Subcutaneous adipose tissue (tissue), 4 donors: ENCODE results near the gene PMM2. TPM values are rescaled to one million over a fixed set of nuclear protein-coding genes. Genes with fewer than 3 reads are reported as not detected.

ENCODE experiments used
- total RNA-seq, 4 donors: library from RNA; depleted of rRNA; stranded (reverse); fragments of >200 nt; gene quantifications; one replicate each; pipeline ENCODE4 v1.1.0, GENCODE V29; 2016
- TF ChIP-seq, protein P1 (sequence below): fragments of 450-650 bp; IDR thresholded peaks from one replicate; pipeline ENCODE4 v1.5.1; 2016; ENCODE audit warnings: low read depth, mild to moderate bottlenecking, control low read depth, antibody characterized with exemption, moderate library complexity

The PMM2 gene
- total RNA-seq, 4 donors from 2014 or later: 25.2 to 46.3 (median 42.4) TPM

DNA sequence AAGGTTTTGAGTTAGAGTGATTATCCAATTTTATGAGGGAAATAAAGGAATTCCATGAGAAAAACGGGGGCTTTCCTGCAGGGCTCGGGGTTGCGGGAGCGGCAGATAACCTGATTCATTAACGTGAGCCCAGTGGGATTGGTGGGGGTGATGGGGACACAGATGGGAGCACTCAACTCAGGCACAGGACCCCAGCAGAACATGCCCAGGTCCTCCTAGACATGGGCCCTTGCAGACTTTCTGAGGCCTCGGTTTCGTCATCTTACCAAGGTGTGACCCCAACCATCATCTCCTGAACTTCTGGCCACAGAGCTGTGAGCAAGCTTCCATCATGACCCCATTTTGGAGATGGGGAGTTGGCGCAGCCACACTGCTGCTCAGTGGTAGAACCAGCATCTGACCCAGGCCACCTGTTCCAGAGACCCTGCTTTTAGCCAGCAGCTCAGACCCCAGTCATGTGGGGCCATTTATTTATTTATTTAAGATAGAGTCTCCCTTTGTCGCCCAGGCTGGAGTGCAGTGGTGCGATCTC lies 48.8 kb downstream of the PMM2 start:
- TF ChIP-seq, protein P1, sequence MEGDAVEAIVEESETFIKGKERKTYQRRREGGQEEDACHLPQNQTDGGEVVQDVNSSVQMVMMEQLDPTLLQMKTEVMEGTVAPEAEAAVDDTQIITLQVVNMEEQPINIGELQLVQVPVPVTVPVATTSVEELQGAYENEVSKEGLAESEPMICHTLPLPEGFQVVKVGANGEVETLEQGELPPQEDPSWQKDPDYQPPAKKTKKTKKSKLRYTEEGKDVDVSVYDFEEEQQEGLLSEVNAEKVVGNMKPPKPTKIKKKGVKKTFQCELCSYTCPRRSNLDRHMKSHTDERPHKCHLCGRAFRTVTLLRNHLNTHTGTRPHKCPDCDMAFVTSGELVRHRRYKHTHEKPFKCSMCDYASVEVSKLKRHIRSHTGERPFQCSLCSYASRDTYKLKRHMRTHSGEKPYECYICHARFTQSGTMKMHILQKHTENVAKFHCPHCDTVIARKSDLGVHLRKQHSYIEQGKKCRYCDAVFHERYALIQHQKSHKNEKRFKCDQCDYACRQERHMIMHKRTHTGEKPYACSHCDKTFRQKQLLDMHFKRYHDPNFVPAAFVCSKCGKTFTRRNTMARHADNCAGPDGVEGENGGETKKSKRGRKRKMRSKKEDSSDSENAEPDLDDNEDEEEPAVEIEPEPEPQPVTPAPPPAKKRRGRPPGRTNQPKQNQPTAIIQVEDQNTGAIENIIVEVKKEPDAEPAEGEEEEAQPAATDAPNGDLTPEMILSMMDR: no peak

GRCh38 chr16:8847145-8847544 lies 49.5 kb downstream of the PMM2 start:
- TF ChIP-seq, protein P1: no peak

- TF ChIP-seq, protein P1: no peak
Measured at GRCh38 chr16:8847623-8848022, 50.0 kb downstream of the PMM2 start.

GRCh38 chr16:8848231-8848938 lies 50.7 kb downstream of the PMM2 start:
- TF ChIP-seq, protein P1: no peak

GRCh38 chr16:8848939-8849391 lies 51.3 kb downstream of the PMM2 start:
- TF ChIP-seq, protein P1: no peak

GRCh38 chr16:8849411-8850011 lies 51.9 kb downstream of the PMM2 start:
- TF ChIP-seq, protein P1: no peak

DNA sequence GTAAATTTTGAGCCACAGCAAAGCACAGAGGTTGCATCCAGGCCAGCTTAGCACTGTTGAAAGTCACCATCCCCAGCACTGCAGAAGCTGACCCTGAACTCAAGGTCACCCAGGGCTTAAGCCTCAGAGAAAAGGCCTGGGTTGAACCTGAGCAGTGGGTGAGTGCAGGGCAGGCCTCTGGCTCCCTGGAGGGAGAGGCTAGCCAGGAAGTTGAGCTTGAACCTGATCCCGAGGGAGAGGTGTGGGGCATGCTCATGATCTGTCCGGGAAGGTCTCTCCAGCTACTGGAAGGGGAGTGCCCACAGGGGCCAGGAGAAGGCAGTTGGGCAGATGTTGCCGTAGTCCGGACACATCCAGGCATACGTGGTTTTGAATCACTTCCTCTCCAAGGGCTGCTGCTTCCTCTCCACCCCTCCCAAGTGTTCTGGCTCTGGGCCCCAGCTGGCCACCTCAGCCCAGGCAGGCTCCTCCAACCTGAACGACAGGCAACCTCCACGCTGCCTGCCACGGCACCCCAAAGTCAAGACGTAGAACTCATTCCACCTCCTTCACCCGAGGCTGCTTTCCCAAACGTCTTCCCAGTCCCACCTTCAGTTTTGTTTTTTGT lies 52.7 kb downstream of the PMM2 start:
- TF ChIP-seq, protein P1: no peak
